DOHH2 (cell line): ENCODE measurements around the gene KL.

Source experiments
- EZH2phosphoT487 ChIP-seq: fragments of 200-600 bp; sonication (generic); IDR thresholded peaks from 2 replicates; pipeline ENCODE4 v1.6.1; 2017; ENCODE audit warnings: borderline replicate concordance, mild to moderate bottlenecking, antibody characterized with exemption, low read length, moderate library complexity, mixed read lengths
- TF ChIP-seq, protein P1 (sequence below): fragments of 200-600 bp; sonication (generic); IDR thresholded peaks from one replicate; pipeline ENCODE4 v1.5.1; 2014; ENCODE audit warnings: antibody characterized with exemption, mild to moderate bottlenecking, low read depth, low read length; ENCODE audit not compliant: poor library complexity, severe bottlenecking

DNA sequence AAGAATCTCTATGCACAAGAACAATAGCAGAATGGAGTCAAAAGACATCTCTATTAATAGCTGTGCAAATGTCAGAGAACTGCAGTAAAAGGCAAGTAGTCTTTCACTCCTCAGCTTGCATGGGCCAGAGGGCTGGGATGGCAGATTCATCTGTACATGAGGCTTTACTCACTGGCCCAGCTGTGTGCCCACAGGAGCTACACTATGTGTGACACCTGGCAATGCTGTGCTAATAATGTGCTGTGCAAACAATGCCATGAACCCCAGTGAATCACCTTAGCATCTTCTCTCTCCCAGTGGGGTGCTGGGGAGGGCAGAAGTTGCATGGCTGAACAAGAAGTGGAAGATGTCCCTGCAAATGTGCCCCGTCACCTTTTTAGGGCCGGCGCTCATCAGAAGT is 73.1 kb downstream of the KL start:
- TF ChIP-seq, protein P1, sequence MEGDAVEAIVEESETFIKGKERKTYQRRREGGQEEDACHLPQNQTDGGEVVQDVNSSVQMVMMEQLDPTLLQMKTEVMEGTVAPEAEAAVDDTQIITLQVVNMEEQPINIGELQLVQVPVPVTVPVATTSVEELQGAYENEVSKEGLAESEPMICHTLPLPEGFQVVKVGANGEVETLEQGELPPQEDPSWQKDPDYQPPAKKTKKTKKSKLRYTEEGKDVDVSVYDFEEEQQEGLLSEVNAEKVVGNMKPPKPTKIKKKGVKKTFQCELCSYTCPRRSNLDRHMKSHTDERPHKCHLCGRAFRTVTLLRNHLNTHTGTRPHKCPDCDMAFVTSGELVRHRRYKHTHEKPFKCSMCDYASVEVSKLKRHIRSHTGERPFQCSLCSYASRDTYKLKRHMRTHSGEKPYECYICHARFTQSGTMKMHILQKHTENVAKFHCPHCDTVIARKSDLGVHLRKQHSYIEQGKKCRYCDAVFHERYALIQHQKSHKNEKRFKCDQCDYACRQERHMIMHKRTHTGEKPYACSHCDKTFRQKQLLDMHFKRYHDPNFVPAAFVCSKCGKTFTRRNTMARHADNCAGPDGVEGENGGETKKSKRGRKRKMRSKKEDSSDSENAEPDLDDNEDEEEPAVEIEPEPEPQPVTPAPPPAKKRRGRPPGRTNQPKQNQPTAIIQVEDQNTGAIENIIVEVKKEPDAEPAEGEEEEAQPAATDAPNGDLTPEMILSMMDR: no peak
- TF ChIP-seq EZH2phosphoT487: no peak
